Uterus (tissue), 2 donors: ENCODE results near the gene PPP2R1B.

Experiments used
- CTCF ChIP-seq, 4 experiments: fragments of 200-600 bp in 2 of 4; fragments of 450-650 bp in 2 of 4; sonication (generic) in 2 of 4; IDR thresholded peaks; one replicate each; pipeline ENCODE4 v1.5.1; 2016 to 2019; ENCODE audit warnings: antibody characterized with exemption in 4 of 4, mild to moderate bottlenecking in 2 of 4, moderate library complexity in 1 of 4
- POLR2A ChIP-seq, 2 donors: fragments of 450-650 bp; IDR thresholded peaks; one replicate each; pipeline ENCODE4 v1.6.1; 2016; ENCODE audit warnings: antibody characterized with exemption in 2 of 2, mild to moderate bottlenecking in 1 of 2, moderate library complexity in 1 of 2

DNA sequence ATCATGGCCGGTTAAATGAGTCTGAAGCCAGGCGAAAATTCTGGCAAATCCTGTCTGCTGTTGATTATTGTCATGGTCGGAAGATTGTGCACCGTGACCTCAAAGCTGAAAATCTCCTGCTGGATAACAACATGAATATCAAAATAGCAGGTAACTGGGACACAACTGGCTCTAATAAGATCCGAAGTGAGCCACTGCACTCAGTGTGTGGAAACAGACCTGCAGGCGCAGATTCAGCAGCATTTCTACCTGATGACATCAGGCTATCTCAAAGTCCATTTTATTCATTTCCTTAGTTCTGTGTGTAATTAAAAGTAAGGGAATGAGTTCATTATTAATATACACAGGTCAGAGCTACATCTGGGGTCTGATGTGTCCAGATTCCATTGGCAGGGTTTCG, 78.2 kb downstream of the PPP2R1B start:
- TF ChIP-seq CTCF (IDR thresholded peaks at IDR 0.05) (no peak), POLR2A (IDR thresholded peaks at IDR 0.05) (no peak)
